VCaP (cell line): Measurements from ENCODE around the gene RFESD.

Experiments used
- H3K27ac ChIP-seq: fragments of 450-650 bp; 2 replicates; pipeline ENCODE4 v1.5.1; 2017
- TF ChIP-seq, protein P1 (sequence below): fragments of 450-650 bp; conservative IDR thresholded peaks from 2 replicates; pipeline ENCODE4 v1.5.1; 2017; ENCODE audit warnings: mild to moderate bottlenecking, moderate library complexity

Gene RFESD

DNA sequence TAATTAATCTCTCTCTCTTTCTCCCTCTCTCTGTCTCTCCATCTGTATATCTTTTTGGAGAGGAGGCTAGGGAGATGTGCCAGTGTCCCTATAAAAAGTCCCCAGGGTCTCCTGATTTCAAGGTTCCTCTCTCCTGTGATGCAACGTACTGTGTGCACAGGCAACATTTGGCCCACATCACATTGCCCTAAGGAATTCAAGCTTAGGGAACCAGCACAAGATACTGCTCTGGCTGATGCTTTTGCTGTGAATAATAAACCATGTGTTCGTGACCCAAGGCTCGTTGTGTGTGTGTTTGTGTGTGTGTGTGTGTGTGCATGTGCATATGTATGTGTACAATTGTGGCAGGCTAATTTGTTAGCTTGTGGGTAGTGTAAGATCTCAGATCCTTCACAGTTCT lies 26.5 kb downstream of the RFESD start:
- TF ChIP-seq, protein P1, sequence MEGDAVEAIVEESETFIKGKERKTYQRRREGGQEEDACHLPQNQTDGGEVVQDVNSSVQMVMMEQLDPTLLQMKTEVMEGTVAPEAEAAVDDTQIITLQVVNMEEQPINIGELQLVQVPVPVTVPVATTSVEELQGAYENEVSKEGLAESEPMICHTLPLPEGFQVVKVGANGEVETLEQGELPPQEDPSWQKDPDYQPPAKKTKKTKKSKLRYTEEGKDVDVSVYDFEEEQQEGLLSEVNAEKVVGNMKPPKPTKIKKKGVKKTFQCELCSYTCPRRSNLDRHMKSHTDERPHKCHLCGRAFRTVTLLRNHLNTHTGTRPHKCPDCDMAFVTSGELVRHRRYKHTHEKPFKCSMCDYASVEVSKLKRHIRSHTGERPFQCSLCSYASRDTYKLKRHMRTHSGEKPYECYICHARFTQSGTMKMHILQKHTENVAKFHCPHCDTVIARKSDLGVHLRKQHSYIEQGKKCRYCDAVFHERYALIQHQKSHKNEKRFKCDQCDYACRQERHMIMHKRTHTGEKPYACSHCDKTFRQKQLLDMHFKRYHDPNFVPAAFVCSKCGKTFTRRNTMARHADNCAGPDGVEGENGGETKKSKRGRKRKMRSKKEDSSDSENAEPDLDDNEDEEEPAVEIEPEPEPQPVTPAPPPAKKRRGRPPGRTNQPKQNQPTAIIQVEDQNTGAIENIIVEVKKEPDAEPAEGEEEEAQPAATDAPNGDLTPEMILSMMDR: no peak
- peak overlapping the region; percentile 16; the same call in 1 of the 2 replicates for H3K27ac ChIP-seq

DNA sequence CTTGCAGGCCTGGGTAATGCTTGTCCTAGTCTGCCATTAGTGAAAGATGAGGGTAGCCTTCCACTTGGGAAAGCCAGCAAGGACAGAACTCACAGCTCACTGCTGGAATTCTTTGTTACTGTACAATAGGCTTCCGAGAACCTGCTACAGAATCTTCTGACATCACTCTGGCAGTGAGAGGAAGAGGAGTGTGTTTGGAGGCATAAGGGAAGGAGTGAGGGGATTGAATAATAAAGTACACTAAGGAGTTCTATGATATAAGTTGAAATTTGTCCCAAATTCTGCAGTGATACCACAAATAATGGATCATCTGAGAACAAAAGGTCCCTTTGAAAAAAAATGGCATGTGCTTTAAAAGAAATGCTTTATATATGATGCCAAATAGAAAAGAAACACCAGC lies 36.3 kb downstream of the RFESD start, which contains the start of gene SPATA9:
SPATA9 (minus strand) TSS at position 101 of the 400 bp plus-strand sequence. CDS start 137 bp downstream, outside the sequence.
- TF ChIP-seq, protein P1: no peak
- H3K27ac ChIP-seq: no peak within 1 kb of the TSS

DNA sequence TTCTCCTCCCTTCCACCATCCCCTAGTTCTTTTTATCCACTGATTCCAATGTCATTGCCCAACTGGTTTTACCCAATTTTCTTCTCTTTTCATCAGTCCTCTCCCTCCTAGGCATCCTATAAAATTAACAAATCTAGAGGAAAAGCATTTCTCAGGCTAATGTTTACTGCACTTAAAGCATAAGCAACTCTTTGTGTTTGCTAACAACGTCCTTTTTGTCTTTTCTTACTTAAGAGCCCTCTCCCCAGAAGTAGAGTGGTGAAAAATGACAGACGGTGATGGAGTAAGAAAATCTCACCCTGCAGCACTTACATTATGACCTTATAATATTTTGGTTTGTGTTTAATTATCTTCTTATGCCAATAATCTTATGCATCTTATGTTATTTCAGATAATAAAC lies 37.8 kb downstream of the RFESD start:
- H3K27ac ChIP-seq: no peak overlapping the region
- TF ChIP-seq, protein P1: no peak

DNA sequence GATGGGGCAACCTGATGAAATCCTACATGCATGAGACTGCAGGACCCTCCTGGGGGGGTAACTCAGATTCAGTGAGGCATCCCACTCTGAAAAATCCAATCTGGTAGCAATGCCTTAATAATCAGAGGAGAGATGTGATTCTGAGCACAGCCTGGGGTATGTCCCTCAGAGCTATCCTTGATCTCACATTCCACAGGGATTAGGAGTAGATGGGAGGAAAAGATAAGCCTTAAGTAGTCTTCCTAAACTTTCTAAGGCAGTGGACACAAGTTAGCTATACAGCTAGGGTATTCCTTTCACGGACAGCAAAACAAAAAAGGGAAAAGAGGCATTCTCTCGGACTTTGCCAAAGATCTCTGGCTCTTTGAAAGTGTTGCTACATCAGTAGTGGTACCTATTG lies 40.1 kb downstream of the RFESD start:
- no peak overlapping the region for H3K27ac ChIP-seq
- TF ChIP-seq, protein P1: no peak

DNA sequence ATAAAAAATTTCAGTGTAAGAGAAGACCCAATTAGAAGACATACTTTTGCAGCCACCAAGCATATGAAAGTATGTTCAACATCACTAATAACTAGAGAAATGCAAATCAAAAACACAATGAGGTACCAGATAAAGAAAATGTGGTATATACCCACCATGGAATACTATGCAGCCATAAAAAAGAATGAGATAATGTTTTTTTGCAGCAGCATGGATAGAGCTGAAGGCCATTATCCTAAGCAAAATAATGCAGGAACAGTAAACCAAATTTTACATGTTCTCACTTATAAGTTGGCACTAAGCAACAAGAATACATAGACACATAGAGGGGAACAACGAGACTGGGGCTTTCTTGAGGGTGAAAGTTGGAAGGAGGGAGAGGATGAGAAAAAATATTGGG lies 43.1 kb downstream of the RFESD start:
- H3K27ac ChIP-seq: no peak overlapping the region
- TF ChIP-seq, protein P1: no peak

DNA sequence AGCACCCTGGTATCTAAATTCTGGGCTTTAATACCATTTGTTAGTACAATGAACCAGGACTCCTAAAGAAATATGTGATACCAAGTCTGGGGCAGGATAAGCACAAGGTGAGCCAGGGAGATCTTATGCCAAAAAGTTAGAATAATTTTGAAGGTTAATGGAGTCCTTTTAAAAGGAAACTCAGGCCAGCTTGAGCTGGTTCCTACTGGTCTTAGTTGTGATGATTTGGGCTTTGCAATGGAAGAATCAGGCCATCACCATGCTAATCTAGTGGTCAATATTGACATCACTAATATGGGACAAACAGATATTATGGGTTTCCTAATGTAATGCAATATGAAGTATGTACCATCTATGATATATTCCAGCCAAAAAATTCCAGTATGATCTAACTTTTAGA lies 43.8 kb downstream of the RFESD start:
- no peak overlapping the region for H3K27ac ChIP-seq
- TF ChIP-seq, protein P1: no peak

DNA sequence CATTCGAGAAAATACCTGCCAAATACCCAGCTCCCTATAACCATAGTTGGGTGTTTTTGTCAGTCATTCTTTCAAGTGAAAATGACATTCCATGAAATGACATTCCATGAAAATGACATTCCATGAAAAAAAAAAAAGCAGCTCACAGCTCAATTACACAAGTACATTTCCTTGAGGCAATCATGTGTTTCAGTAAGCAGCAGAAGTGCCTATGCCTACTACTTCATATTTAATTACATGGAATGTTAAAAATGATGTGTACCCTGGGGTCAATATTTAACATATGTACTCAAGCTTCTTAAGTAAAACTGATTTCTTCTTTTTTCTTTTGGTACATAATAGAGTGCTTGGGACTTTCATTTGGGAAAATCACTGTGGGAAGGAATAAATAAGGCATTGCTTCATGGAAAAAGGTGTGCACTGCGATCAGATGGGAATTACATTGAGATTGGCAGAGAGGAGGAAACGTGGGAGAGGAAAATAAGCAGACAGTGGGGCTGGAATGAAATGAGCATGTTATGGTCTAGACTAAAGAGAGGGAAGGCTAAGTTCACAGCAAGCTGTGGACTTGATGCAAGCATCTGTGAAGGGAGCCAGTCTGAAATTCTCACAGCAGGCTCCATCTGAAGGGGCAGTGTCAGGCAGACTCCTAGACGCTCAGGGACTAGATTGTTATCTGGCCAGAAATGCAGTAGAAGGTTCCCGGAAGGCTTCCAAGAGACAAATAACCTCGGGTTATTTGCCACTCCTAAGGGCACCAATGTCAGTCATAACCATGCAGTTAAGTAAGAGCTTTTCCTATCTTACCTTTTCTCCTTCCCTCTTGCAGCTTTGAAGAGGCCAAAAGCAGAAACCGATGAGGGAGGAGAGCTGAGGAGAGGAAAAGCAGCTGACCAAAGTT lies 51.5 kb downstream of the RFESD start:
- TF ChIP-seq, protein P1: no peak
- H3K27ac ChIP-seq: peak overlapping the region; percentile 45
